Thoracic aorta (tissue), 2 donors: ENCODE data around the gene RASGRP3. TPM values are rescaled to one million over a fixed set of nuclear protein-coding genes. Genes with fewer than 3 reads are reported as not detected.

Experiments
- ATAC-seq: fragments of 150-250 bp; one replicate; pipeline ENCODE4 v1.8.0; 2017; ENCODE audit warnings: low read depth; ENCODE audit not compliant: insufficient number of reproducible peaks, low FRiP score
- DNase-seq: peaks from one replicate; pipeline ENCODE4 v3.0.0-alpha.2; 2020; ENCODE audit warnings: low spot score
- H3K27ac ChIP-seq, 2 donors: fragments of 200-600 bp; sonication (generic); 1 replicate in 1 of 2; 2 replicates in 1 of 2; pipeline ENCODE4 v1.5.1; 2016; ENCODE audit warnings: mild to moderate bottlenecking in 2 of 2, moderate library complexity in 2 of 2
- H3K27me3 ChIP-seq: fragments of 200-600 bp; sonication (generic); replicated peaks from 2 replicates; pipeline ENCODE4 v1.6.0; 2016; ENCODE audit warnings: mild to moderate bottlenecking; ENCODE audit not compliant: insufficient read depth
- H3K36me3 ChIP-seq: fragments of 200-600 bp; sonication (generic); one replicate; pipeline ENCODE4 v1.5.1; 2016
- H3K4me1 ChIP-seq, 2 donors: fragments of 200-600 bp; sonication (generic); 1 replicate in 1 of 2; 2 replicates in 1 of 2; pipeline versions ENCODE4 v1.5.1 to v1.6.0; 2016; ENCODE audit warnings: low read depth in 2 of 2, mild to moderate bottlenecking in 1 of 2; ENCODE audit not compliant: control insufficient read depth in 1 of 2
- H3K4me3 ChIP-seq: fragments of 200-600 bp; sonication (generic); 2 replicates; pipeline ENCODE4 v1.5.1; 2016; ENCODE audit warnings: mild to moderate bottlenecking
- H3K9me3 ChIP-seq: fragments of 200-600 bp; sonication (generic); 2 replicates; pipeline ENCODE4 v1.5.1; 2016
- CTCF ChIP-seq: fragments of 200-600 bp; sonication (generic); IDR thresholded peaks from one replicate; pipeline ENCODE4 v1.5.1; 2019; ENCODE audit warnings: antibody characterized with exemption
- total RNA-seq, 2 donors: library from RNA; depleted of rRNA; stranded (reverse); fragments of >200 nt; gene quantifications; one replicate each; pipeline versions ENCODE4 v1.1.0 to v1.2.3, GENCODE V29; 2016

Gene RASGRP3
- total RNA-seq, 2 donors from 2014 or later: 16.2 to 22.1 TPM

- ATAC-seq: no peak
- Histone ChIP-seq H3K27ac (no peak overlapping the region), H3K36me3 (no peaks in the 10 kb centered on the region), H3K27me3 (no peaks in the 10 kb centered on the region), H3K9me3 (no peaks in the 10 kb centered on the region), H3K4me1 (no peaks in the 10 kb centered on the region), H3K4me3 (no peak overlapping the region)
- DNase-seq: no peak
- no peak for TF ChIP-seq CTCF
These were observed 97.2 kb downstream of the RASGRP3 start for GRCh38 chr2:33573657-33574056.

GRCh38 chr2:33577084-33577483 is 100.6 kb downstream of the RASGRP3 start:
- Histone ChIP-seq H3K36me3 (no peaks in the 10 kb centered on the region), H3K4me1 (no peaks in the 10 kb centered on the region), H3K27me3 (no peaks in the 10 kb centered on the region), H3K9me3 (no peaks in the 10 kb centered on the region), H3K4me3 (no peak overlapping the region), H3K27ac (no peak overlapping the region)
- ATAC-seq: no peak
- TF ChIP-seq CTCF: no peak
- DNase-seq: no peak

GRCh38 chr2:33577668-33578067 is 101.2 kb downstream of the RASGRP3 start:
- Histone ChIP-seq H3K4me1 (no peaks in the 10 kb centered on the region), H3K36me3 (no peaks in the 10 kb centered on the region), H3K9me3 (no peaks in the 10 kb centered on the region), H3K4me3 (no peak overlapping the region), H3K27ac (no peak overlapping the region), H3K27me3 (no peaks in the 10 kb centered on the region)
- no peak for DNase-seq
- ATAC-seq: no peak
- TF ChIP-seq CTCF: no peak

- no peaks in the 10 kb centered on the region for H3K36me3 ChIP-seq
- DNase-seq (no peak), ATAC-seq (no peak)
- H3K4me3 ChIP-seq: no peak overlapping the region
- peaks cover 0 to 4% of the 10 kb centered on the region in 2 donors for H3K4me1 ChIP-seq
- no peak for TF ChIP-seq CTCF
- H3K27ac ChIP-seq: no peak overlapping the region
- H3K27me3 ChIP-seq: no peaks in the 10 kb centered on the region
- no peaks in the 10 kb centered on the region for H3K9me3 ChIP-seq
These were observed 102.8 kb downstream of the RASGRP3 start for GRCh38 chr2:33579227-33579626.

- peaks cover 11% of the 10 kb centered on the region for H3K36me3 ChIP-seq
- no peak for TF ChIP-seq CTCF
These were observed 105.4 kb downstream of the RASGRP3 start for GRCh38 chr2:33581872-33582271.

More at GRCh38 chr2:33581872-33582271, 105.4 kb downstream of the RASGRP3 start:
- H3K9me3 ChIP-seq: no peaks in the 10 kb centered on the region
- DNase-seq (no peak), ATAC-seq (no peak)
- no peak overlapping the region for H3K27ac ChIP-seq
- H3K27me3 ChIP-seq: no peaks in the 10 kb centered on the region
- no peak overlapping the region for H3K4me3 ChIP-seq
- H3K4me1 ChIP-seq: peaks cover 0 to 4% of the 10 kb centered on the region in 2 donors
